HEK293 (cell line): Measurements from ENCODE around the gene ZNF529.

ENCODE experiments used
- CTCF ChIP-seq: fragments of 450-650 bp; formaldehyde crosslinking; IDR thresholded peaks from 2 replicates; pipeline ENCODE4 v1.5.1; 2016; ENCODE audit warnings: missing biosample characterization, missing genetic modification characterization
- GLIS2 ChIP-seq: fragments of 450-650 bp; formaldehyde crosslinking; IDR thresholded peaks from 2 replicates; pipeline ENCODE4 v1.5.1; 2016; ENCODE audit warnings: missing biosample characterization, missing genetic modification characterization
- MEIS1 ChIP-seq: sonication (generic); formaldehyde crosslinking; IDR thresholded peaks from 2 replicates; pipeline ENCODE4 v1.8.1; 2022; ENCODE audit warnings: missing genetic modification reagents, mild to moderate bottlenecking, borderline replicate concordance
- PRDM6 ChIP-seq: fragments of 450-650 bp; formaldehyde crosslinking; IDR thresholded peaks from 2 replicates; pipeline ENCODE4 v1.5.1; 2017; ENCODE audit warnings: missing biosample characterization, missing genetic modification characterization
- SCRT2 ChIP-seq: fragments of 450-650 bp; formaldehyde crosslinking; IDR thresholded peaks from 2 replicates; pipeline ENCODE4 v1.5.1; 2016; ENCODE audit warnings: missing biosample characterization, missing genetic modification characterization
- WT1 ChIP-seq: fragments of 450-650 bp; formaldehyde crosslinking; IDR thresholded peaks from 2 replicates; pipeline ENCODE4 v1.5.1; 2016; ENCODE audit warnings: missing biosample characterization, missing genetic modification characterization
- ZBTB11 ChIP-seq: fragments of 450-650 bp; formaldehyde crosslinking; conservative IDR thresholded peaks from 2 replicates; pipeline ENCODE4 v1.5.1; 2016; ENCODE audit warnings: low read depth, missing biosample characterization, missing genetic modification characterization
- ZBTB21 ChIP-seq: fragments of 450-650 bp; formaldehyde crosslinking; IDR thresholded peaks from 2 replicates; pipeline ENCODE4 v1.5.1; 2017; ENCODE audit warnings: missing biosample characterization, missing genetic modification characterization
- ZBTB8A ChIP-seq: fragments of 450-650 bp; formaldehyde crosslinking; IDR thresholded peaks from 2 replicates; pipeline ENCODE4 v1.5.1; 2016; ENCODE audit warnings: missing biosample characterization, missing genetic modification characterization
- ZNF10 ChIP-seq: fragments of 450-650 bp; formaldehyde crosslinking; IDR thresholded peaks from 2 replicates; pipeline ENCODE4 v1.5.1; 2017; ENCODE audit warnings: missing biosample characterization, missing genetic modification characterization
- ZNF133 ChIP-seq: fragments of 450-650 bp; formaldehyde crosslinking; IDR thresholded peaks from 2 replicates; pipeline ENCODE4 v1.5.1; 2016; ENCODE audit warnings: missing biosample characterization, missing genetic modification characterization
- ZNF169 ChIP-seq: fragments of 450-650 bp; formaldehyde crosslinking; IDR thresholded peaks from 2 replicates; pipeline ENCODE4 v1.5.1; 2016; ENCODE audit warnings: missing biosample characterization, missing genetic modification characterization
- ZNF214 ChIP-seq: fragments of 450-650 bp; formaldehyde crosslinking; IDR thresholded peaks from 2 replicates; pipeline ENCODE4 v1.5.1; 2017; ENCODE audit warnings: missing biosample characterization, mild to moderate bottlenecking, missing genetic modification characterization, borderline replicate concordance
- ZNF416 ChIP-seq: fragments of 450-650 bp; formaldehyde crosslinking; IDR thresholded peaks from 2 replicates; pipeline ENCODE4 v1.5.1; 2016; ENCODE audit warnings: missing biosample characterization, missing genetic modification characterization
- ZNF423 ChIP-seq: fragments of 450-650 bp; formaldehyde crosslinking; IDR thresholded peaks from 2 replicates; pipeline ENCODE4 v1.5.1; 2016; ENCODE audit warnings: missing biosample characterization, missing genetic modification characterization
- ZNF501 ChIP-seq: fragments of 450-650 bp; formaldehyde crosslinking; IDR thresholded peaks from 2 replicates; pipeline ENCODE4 v1.5.1; 2016; ENCODE audit warnings: missing biosample characterization, missing genetic modification characterization
- ZNF513 ChIP-seq: fragments of 450-650 bp; IDR thresholded peaks from 2 replicates; pipeline ENCODE4 v1.5.1; 2018; ENCODE audit warnings: missing biosample characterization, missing genetic modification characterization
- ZNF530 ChIP-seq: fragments of 450-650 bp; formaldehyde crosslinking; IDR thresholded peaks from 2 replicates; pipeline ENCODE4 v1.5.1; 2016; ENCODE audit warnings: low read depth, missing biosample characterization, missing genetic modification characterization
- ZNF544 ChIP-seq: fragments of 450-650 bp; formaldehyde crosslinking; IDR thresholded peaks from 2 replicates; pipeline ENCODE4 v1.5.0; 2017; ENCODE audit warnings: missing biosample characterization, missing genetic modification characterization
- ZNF548 ChIP-seq: fragments of 450-650 bp; formaldehyde crosslinking; IDR thresholded peaks from 2 replicates; pipeline ENCODE4 v1.5.1; 2016; ENCODE audit warnings: missing biosample characterization, missing genetic modification characterization
- ZNF596 ChIP-seq: fragments of 450-650 bp; IDR thresholded peaks from 2 replicates; pipeline ENCODE4 v1.5.0; 2018; ENCODE audit warnings: missing biosample characterization, mild to moderate bottlenecking, missing genetic modification characterization, moderate library complexity
- ZNF621 ChIP-seq: fragments of 450-650 bp; formaldehyde crosslinking; IDR thresholded peaks from 2 replicates; pipeline ENCODE4 v1.5.1; 2017; ENCODE audit warnings: missing biosample characterization, missing genetic modification characterization
- ZNF623 ChIP-seq: fragments of 450-650 bp; formaldehyde crosslinking; IDR thresholded peaks from 2 replicates; pipeline ENCODE4 v1.5.1; 2016; ENCODE audit warnings: missing biosample characterization, missing genetic modification characterization
- ZNF654 ChIP-seq: fragments of 450-650 bp; formaldehyde crosslinking; IDR thresholded peaks from 2 replicates; pipeline ENCODE4 v1.5.1; 2016; ENCODE audit warnings: low read depth, missing biosample characterization, missing genetic modification characterization
- ZNF660 ChIP-seq: fragments of 450-650 bp; IDR thresholded peaks from 2 replicates; pipeline ENCODE4 v1.5.1; 2018; ENCODE audit warnings: missing biosample characterization, mild to moderate bottlenecking, missing genetic modification characterization
- ZNF707 ChIP-seq: fragments of 450-650 bp; formaldehyde crosslinking; IDR thresholded peaks from 2 replicates; pipeline ENCODE4 v1.5.1; 2016; ENCODE audit warnings: missing biosample characterization, missing genetic modification characterization
- ZNF76 ChIP-seq: fragments of 450-650 bp; formaldehyde crosslinking; IDR thresholded peaks from 2 replicates; pipeline ENCODE4; 2016; ENCODE audit warnings: low read depth, missing biosample characterization, missing genetic modification characterization, borderline replicate concordance
- ZNF785 ChIP-seq: fragments of 450-650 bp; formaldehyde crosslinking; IDR thresholded peaks from 2 replicates; pipeline ENCODE4 v1.5.1; 2016; ENCODE audit warnings: missing biosample characterization, missing genetic modification characterization
- ZNF837 ChIP-seq: fragments of 450-650 bp; formaldehyde crosslinking; IDR thresholded peaks from 2 replicates; pipeline ENCODE4 v1.5.1; 2016; ENCODE audit warnings: missing biosample characterization, missing genetic modification characterization
- ZSCAN4 ChIP-seq: fragments of 450-650 bp; formaldehyde crosslinking; IDR thresholded peaks from 2 replicates; pipeline ENCODE4 v1.5.1; 2017; ENCODE audit warnings: missing biosample characterization, missing genetic modification characterization
- ZXDB ChIP-seq: fragments of 450-650 bp; formaldehyde crosslinking; IDR thresholded peaks from 2 replicates; pipeline ENCODE4 v1.5.1; 2016; ENCODE audit warnings: missing biosample characterization, missing genetic modification characterization

ZNF529 gene

GRCh38 chr19:36573020-36573894 is at the start of gene ZNF529 (continued):
- TF ChIP-seq ZBTB11 (tag by site-specific recombination): peak; percentile 94
- TF ChIP-seq ZNF621 (tag by site-specific recombination): no peak
- peak; percentile 84 for TF ChIP-seq GLIS2
- TF ChIP-seq ZNF416 (tag by site-specific recombination): peak; percentile 75; the same call in 1 of the 2 replicates
- peak; percentile 98 for TF ChIP-seq ZNF785 (tag by site-specific recombination)
- TF ChIP-seq ZNF837: peak; percentile 94
- peak; percentile 94 for TF ChIP-seq ZNF660 (tag by site-specific recombination)
- peak; percentile 85 for TF ChIP-seq WT1
- peak; percentile 100 for TF ChIP-seq ZNF501 (tag by site-specific recombination)
- TF ChIP-seq CTCF: peak; percentile 89
- TF ChIP-seq ZNF133 (tag by site-specific recombination): peak; percentile 82
- peak; percentile 4; the same call in 1 of the 2 replicates for TF ChIP-seq ZNF548 (tag by site-specific recombination)
- TF ChIP-seq ZSCAN4: peak; percentile 81; the same call in 1 of the 2 replicates
- TF ChIP-seq ZNF76 (tag by site-specific recombination): peak; percentile 98
- peak; percentile 96 for TF ChIP-seq ZNF169
- peak; percentile 98 for TF ChIP-seq ZXDB (tag by site-specific recombination)
- TF ChIP-seq ZNF423 (tag by site-specific recombination): no peak
- no peak for TF ChIP-seq PRDM6 (tag by site-specific recombination)
- no peak for TF ChIP-seq ZNF623
- no peak for TF ChIP-seq ZNF654 (tag by site-specific recombination)
- no peak for TF ChIP-seq ZNF513 (tag by site-specific recombination)
- TF ChIP-seq ZBTB21 (tag by site-specific recombination): peak; percentile 99
- TF ChIP-seq ZNF10 (tag by site-specific recombination): peak; percentile 67
- peak; percentile 80 for TF ChIP-seq SCRT2 (tag by site-specific recombination)
- TF ChIP-seq ZNF530: no peak
- no peak for TF ChIP-seq MEIS1 (CRISPR knock-in tag)
- peak; percentile 90 for TF ChIP-seq ZBTB8A (tag by site-specific recombination)
- no peak for TF ChIP-seq ZNF596 (tag by site-specific recombination)
- no peak for TF ChIP-seq ZNF707
- no peak for TF ChIP-seq ZNF544 (tag by site-specific recombination)
- no peak for TF ChIP-seq ZNF214 (tag by site-specific recombination)
